Gastroesophageal sphincter (tissue), 4 donors: Measurements from ENCODE around the gene STK32B. TPM values are rescaled to one million over a fixed set of nuclear protein-coding genes. Genes with fewer than 3 reads are reported as not detected.

Source experiments
- ATAC-seq: fragments of 150-250 bp; one replicate; pipeline ENCODE4 v1.9.1; 2016; ENCODE audit warnings: mild to moderate bottlenecking, moderate library complexity
- H3K27ac ChIP-seq, 4 donors: fragments of 200-600 bp; sonication (generic) in 3 of 4; 1 replicate in 3 of 4; 2 replicates in 1 of 4; pipeline ENCODE4 v1.5.1; 2016 to 2019
- H3K27me3 ChIP-seq: fragments of 200-600 bp; sonication (generic); one replicate; pipeline ENCODE4 v1.5.1; 2019
- H3K36me3 ChIP-seq, 2 donors: fragments of 200-600 bp; sonication (generic); one replicate each; pipeline ENCODE4 v1.5.1; 2019; ENCODE audit warnings: control low read depth in 1 of 2
- H3K4me1 ChIP-seq, 3 donors: fragments of 200-600 bp; sonication (generic); 1 replicate in 2 of 3; 2 replicates in 1 of 3; pipeline ENCODE4 v1.5.1; 2016 to 2019; ENCODE audit warnings: control low read depth in 2 of 3
- H3K4me3 ChIP-seq, 2 donors: fragments of 200-600 bp; sonication (generic); one replicate each; pipeline ENCODE4 v1.5.1; 2019; ENCODE audit warnings: mild to moderate bottlenecking in 1 of 2, moderate library complexity in 1 of 2
- H3K9me3 ChIP-seq, 3 donors: fragments of 200-600 bp; sonication (generic); one replicate each; pipeline ENCODE4 v1.5.1; 2017 to 2019; ENCODE audit warnings: control low read depth in 2 of 3
- CTCF ChIP-seq, 4 experiments: fragments of 200-600 bp in 2 of 4; fragments of 450-650 bp in 2 of 4; sonication (generic) in 1 of 4; IDR thresholded peaks; one replicate each; pipeline ENCODE4 v1.5.1; 2017 to 2019; ENCODE audit warnings: antibody characterized with exemption in 4 of 4, mild to moderate bottlenecking in 2 of 4, moderate library complexity in 2 of 4
- EP300 ChIP-seq: sonication (generic); formaldehyde crosslinking; IDR thresholded peaks from one replicate; pipeline ENCODE4 v1.6.1; 2017; ENCODE audit warnings: antibody characterized with exemption, mild to moderate bottlenecking
- POLR2A ChIP-seq, 2 donors: fragments of 450-650 bp; IDR thresholded peaks; one replicate each; pipeline ENCODE4 v1.6.1; 2017; ENCODE audit warnings: antibody characterized with exemption in 2 of 2, mild to moderate bottlenecking in 2 of 2, moderate library complexity in 1 of 2
- POLR2AphosphoS5 ChIP-seq: sonication (generic); formaldehyde crosslinking; IDR thresholded peaks from one replicate; pipeline ENCODE4 v1.6.1; 2017; ENCODE audit warnings: antibody characterized with exemption
- WGBS, 2 donors: methylation state at CpG; one replicate each; pipeline ENCODE4 v1.1.5; 2018; ENCODE audit warnings: low coverage in 1 of 2; 5-methylcytosine and 5-hydroxymethylcytosine counted together
- total RNA-seq, 4 donors: library from RNA; depleted of rRNA; stranded (reverse); fragments of >200 nt; gene quantifications; one replicate each; pipeline ENCODE4 v1.1.0, GENCODE V29; 2016

Gene STK32B
- total RNA-seq, 4 donors from 2014 or later = 1.9 to 5.3 (median 2.4) TPM

- H3K4me1 ChIP-seq = no peaks in the 10 kb centered on the region
- peaks cover 0 to 9% (median 0%) of the 10 kb centered on the region in 3 donors for H3K9me3 ChIP-seq
- H3K27me3 ChIP-seq = no peaks in the 10 kb centered on the region
- 92% methylated on average over 2 to 3 of the region's 3 CpGs for WGBS, 2 donors
- no peak for ATAC-seq
- TF ChIP-seq POLR2AphosphoS5 (no peak), EP300 (no peak), CTCF (IDR thresholded peaks at IDR 0.05) (no peak), POLR2A (IDR thresholded peaks at IDR 0.05) (no peak)
- no peak overlapping the region for H3K4me3 ChIP-seq
- no peaks in the 10 kb centered on the region for H3K36me3 ChIP-seq
- peak overlapping the region in 1 of 4 donors; percentile 14 for H3K27ac ChIP-seq
Observed at GRCh38 chr4:5143306-5143861, 92.1 kb downstream of the STK32B start.

- Histone ChIP-seq H3K4me1 (no peaks in the 10 kb centered on the region), H3K9me3 (peaks cover 0 to 9% (median 0%) of the 10 kb centered on the region in 3 donors), H3K4me3 (no peak overlapping the region), H3K27ac (peak overlapping the region in 1 of 4 donors; percentile 14), H3K27me3 (no peaks in the 10 kb centered on the region), H3K36me3 (no peaks in the 10 kb centered on the region)
- peak; percentile 83 for ATAC-seq
- WGBS, 2 donors = 71 to 100% methylated on average over 1 to 4 of the region's 4 CpGs
- TF ChIP-seq POLR2A (IDR thresholded peaks at IDR 0.05) = no peak
- no peak for TF ChIP-seq EP300
- TF ChIP-seq CTCF (IDR thresholded peaks at IDR 0.05) = no peak
- no peak for TF ChIP-seq POLR2AphosphoS5
Observed at GRCh38 chr4:5143940-5144339, 92.7 kb downstream of the STK32B start.

GRCh38 chr4:5144384-5144783 is 93.1 kb downstream of the STK32B start:
- Histone ChIP-seq H3K36me3 (no peaks in the 10 kb centered on the region), H3K27ac (no peak overlapping the region), H3K4me3 (no peak overlapping the region), H3K4me1 (no peaks in the 10 kb centered on the region), H3K9me3 (peaks cover 0 to 9% (median 0%) of the 10 kb centered on the region in 3 donors), H3K27me3 (no peaks in the 10 kb centered on the region)
- no peak for TF ChIP-seq EP300
- TF ChIP-seq CTCF (IDR thresholded peaks at IDR 0.05) = no peak
- no peak for TF ChIP-seq POLR2A (IDR thresholded peaks at IDR 0.05)
- TF ChIP-seq POLR2AphosphoS5 = no peak
- 66 to 86% methylated on average over 1 to 2 of the region's 2 CpGs for WGBS, 2 donors
- ATAC-seq = peak; percentile 48

- Histone ChIP-seq H3K9me3 (peaks cover 0 to 9% (median 0%) of the 10 kb centered on the region in 3 donors), H3K4me3 (no peak overlapping the region), H3K27ac (no peak overlapping the region), H3K36me3 (no peaks in the 10 kb centered on the region), H3K4me1 (no peaks in the 10 kb centered on the region), H3K27me3 (no peaks in the 10 kb centered on the region)
- TF ChIP-seq POLR2A (IDR thresholded peaks at IDR 0.05) (no peak), EP300 (no peak), CTCF (IDR thresholded peaks at IDR 0.05) (no peak), POLR2AphosphoS5 (no peak)
- 75 to 100% methylated on average over 3 to 6 of the region's 6 CpGs for WGBS, 2 donors
- no peak for ATAC-seq
Observed at GRCh38 chr4:5146248-5146647, 95.0 kb downstream of the STK32B start.

- Histone ChIP-seq H3K4me3 (no peak overlapping the region), H3K9me3 (no peaks in the 10 kb centered on the region), H3K36me3 (no peaks in the 10 kb centered on the region), H3K4me1 (no peaks in the 10 kb centered on the region), H3K27me3 (no peaks in the 10 kb centered on the region), H3K27ac (no peak overlapping the region)
- ATAC-seq = no peak
- 89 to 100% methylated on average over 3 to 5 of the region's 6 CpGs for WGBS, 2 donors
- TF ChIP-seq POLR2A (IDR thresholded peaks at IDR 0.05) = no peak
- TF ChIP-seq CTCF (IDR thresholded peaks at IDR 0.05) = no peak
- no peak for TF ChIP-seq POLR2AphosphoS5
- TF ChIP-seq EP300 = no peak
Observed at GRCh38 chr4:5152521-5152920, 101.2 kb downstream of the STK32B start.
